Stimulated activated CD4-positive, alpha-beta T cell treated with anti-CD3 and anti-CD28 coated beads, Interleukin-12 subunit alpha, Interleukin-12 subunit beta, amount 100 ng/mL, for 4 hours (primary cell): ENCODE measurements around the gene SNX5.

Source experiments
- DNase-seq: peaks from one replicate; pipeline ENCODE4 v3.0.0-alpha.2; 2020

The SNX5 gene

GRCh38 chr20:17968366-17969277 lies at the start of gene SNX5, which contains the start of gene MGME1:
TSS of gene SNX5 (minus strand) at chr20:17968794. CDS start at chr20:17968425, 369 bp downstream.
TSS of gene MGME1 (plus strand) at chr20:17969018. CDS start at chr20:17969860, 842 bp downstream.
- peak; percentile 99 for DNase-seq

GRCh38 chr20:18018100-18018499 lies 49.5 kb upstream of the SNX5 start:
- DNase-seq: no peak

GRCh38 chr20:18016772-18017171 lies 48.2 kb upstream of the SNX5 start:
- no peak for DNase-seq

- no peak for DNase-seq
These were observed 45.8 kb upstream of the SNX5 start for GRCh38 chr20:18014411-18014810.

- DNase-seq: no peak
These were observed 44.3 kb upstream of the SNX5 start for GRCh38 chr20:18012901-18013300.

GRCh38 chr20:18011951-18012645 lies 43.5 kb upstream of the SNX5 start:
- no peak for DNase-seq

GRCh38 chr20:18011482-18011881 lies 42.9 kb upstream of the SNX5 start:
- DNase-seq: no peak

- DNase-seq: no peak
These were observed 40.5 kb upstream of the SNX5 start for GRCh38 chr20:18009116-18009515.

- DNase-seq: no peak
These were observed 39.1 kb upstream of the SNX5 start for GRCh38 chr20:18007534-18008292.

- no peak for DNase-seq
These were observed 38.1 kb upstream of the SNX5 start for GRCh38 chr20:18006684-18007083.

GRCh38 chr20:18005990-18006364 lies 37.4 kb upstream of the SNX5 start:
- DNase-seq: no peak

- no peak for DNase-seq
These were observed 36.8 kb upstream of the SNX5 start for GRCh38 chr20:18005170-18005989.

- no peak for DNase-seq
These were observed 35.9 kb upstream of the SNX5 start for GRCh38 chr20:18004384-18005031.

- no peak for DNase-seq
These were observed 35.3 kb upstream of the SNX5 start for GRCh38 chr20:18003897-18004296.

- DNase-seq: no peak
These were observed 32.7 kb upstream of the SNX5 start for GRCh38 chr20:18001131-18001921.

- DNase-seq: no peak
These were observed 31.0 kb upstream of the SNX5 start for GRCh38 chr20:17999566-17999965.

GRCh38 chr20:17998446-17998845 lies 29.9 kb upstream of the SNX5 start:
- no peak for DNase-seq

- DNase-seq: peak; percentile 5
These were observed 27.6 kb upstream of the SNX5 start for GRCh38 chr20:17995967-17996819.

- DNase-seq: no peak
These were observed 25.0 kb upstream of the SNX5 start for GRCh38 chr20:17993546-17993945.
